ENCODE results near the gene LBP. TPM values are rescaled to one million over a fixed set of nuclear protein-coding genes. Genes with fewer than 3 reads are reported as not detected.
"Not testable (repeated sequence)": the region's sequence is repeated elsewhere in the genome, so short reads cannot be mapped to it uniquely, and the experiment has no call there.

Gene LBP
- total RNA-seq, 3 donors from 2014 or later: 0.14 to 0.34 TPM; not detected in 1

DNA sequence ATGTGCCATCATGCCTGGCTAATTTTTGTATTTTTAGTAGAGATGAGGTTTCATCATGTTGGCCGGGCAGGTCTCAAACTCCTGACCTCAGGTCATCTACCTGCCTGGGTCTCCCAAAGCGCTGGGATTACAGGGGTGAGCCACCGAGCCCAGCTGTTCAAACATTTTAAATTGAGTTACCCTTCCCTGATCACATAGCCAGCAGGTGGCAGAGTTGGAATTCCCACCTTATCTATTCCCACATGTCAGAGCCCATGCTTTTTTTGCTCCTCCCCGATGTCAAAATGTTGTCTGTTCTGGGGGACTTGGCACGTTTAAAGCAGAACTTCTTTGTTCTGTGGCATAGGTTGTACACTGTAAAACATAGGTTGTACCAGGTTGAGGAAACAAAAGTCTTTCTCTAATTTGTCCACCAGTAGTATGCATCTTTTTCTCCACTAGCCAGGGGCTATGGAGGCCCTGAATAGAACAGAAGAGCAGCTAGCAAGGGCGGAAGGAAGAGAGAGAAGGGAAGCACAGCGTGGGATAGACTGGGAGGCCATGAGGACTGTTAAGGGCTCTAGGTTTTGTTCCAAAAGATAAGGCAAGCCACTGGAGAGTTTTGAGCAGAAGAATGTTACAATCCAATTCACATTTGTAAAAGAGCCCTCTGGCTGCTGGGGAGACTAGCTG lies 7.3 kb upstream of the LBP start:
- ATAC-seq (no peak), DNase-seq (peak in 1 of 3 donors; percentile 27)
- intact Hi-C loops (cut with DNase I, micrococcal nuclease): no loop called here
- no peak overlapping the region for H3K4me3 ChIP-seq
- TF ChIP-seq, protein P1, sequence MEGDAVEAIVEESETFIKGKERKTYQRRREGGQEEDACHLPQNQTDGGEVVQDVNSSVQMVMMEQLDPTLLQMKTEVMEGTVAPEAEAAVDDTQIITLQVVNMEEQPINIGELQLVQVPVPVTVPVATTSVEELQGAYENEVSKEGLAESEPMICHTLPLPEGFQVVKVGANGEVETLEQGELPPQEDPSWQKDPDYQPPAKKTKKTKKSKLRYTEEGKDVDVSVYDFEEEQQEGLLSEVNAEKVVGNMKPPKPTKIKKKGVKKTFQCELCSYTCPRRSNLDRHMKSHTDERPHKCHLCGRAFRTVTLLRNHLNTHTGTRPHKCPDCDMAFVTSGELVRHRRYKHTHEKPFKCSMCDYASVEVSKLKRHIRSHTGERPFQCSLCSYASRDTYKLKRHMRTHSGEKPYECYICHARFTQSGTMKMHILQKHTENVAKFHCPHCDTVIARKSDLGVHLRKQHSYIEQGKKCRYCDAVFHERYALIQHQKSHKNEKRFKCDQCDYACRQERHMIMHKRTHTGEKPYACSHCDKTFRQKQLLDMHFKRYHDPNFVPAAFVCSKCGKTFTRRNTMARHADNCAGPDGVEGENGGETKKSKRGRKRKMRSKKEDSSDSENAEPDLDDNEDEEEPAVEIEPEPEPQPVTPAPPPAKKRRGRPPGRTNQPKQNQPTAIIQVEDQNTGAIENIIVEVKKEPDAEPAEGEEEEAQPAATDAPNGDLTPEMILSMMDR (IDR thresholded peaks at IDR 0.05): no peak
- no peaks in the 10 kb centered on the region for H3K36me3 ChIP-seq (ENCODE audit: low read depth)
- peaks cover 6% of the 10 kb centered on the region for H3K9me3 ChIP-seq
- no peaks in the 10 kb centered on the region for H3K4me1 ChIP-seq (ENCODE audit: low read depth)

DNA sequence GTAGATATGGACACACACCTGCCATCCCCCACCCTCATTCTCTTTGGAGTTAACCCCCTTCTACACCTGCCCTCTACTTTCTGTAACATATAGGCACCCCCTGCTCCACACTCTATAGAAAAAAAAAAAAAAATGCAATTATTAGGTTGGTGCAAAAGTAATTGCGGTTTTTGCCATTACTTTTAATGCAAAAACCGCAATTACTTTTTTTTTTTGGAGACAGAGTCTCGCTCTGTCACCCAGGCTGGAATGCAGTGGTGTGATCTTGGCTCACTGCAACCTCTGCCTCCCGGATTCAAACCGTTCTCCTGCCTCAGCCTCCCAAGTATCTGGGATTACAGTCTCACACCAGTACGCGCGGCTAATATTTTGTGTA lies 6.8 kb upstream of the LBP start:
- H3K36me3 ChIP-seq (ENCODE audit: low read depth); intact Hi-C loops (cut with DNase I, micrococcal nuclease); H3K4me1 ChIP-seq (ENCODE audit: low read depth); ATAC-seq; H3K9me3 ChIP-seq; H3K4me3 ChIP-seq; DNase-seq: not testable (repeated sequence)

GRCh38 chr20:38339997-38340396 lies 6.3 kb upstream of the LBP start:
- Histone ChIP-seq H3K4me1 (ENCODE audit: low read depth) (no peaks in the 10 kb centered on the region), H3K4me3 (no peak overlapping the region), H3K9me3 (peaks cover 6% of the 10 kb centered on the region), H3K36me3 (ENCODE audit: low read depth) (no peaks in the 10 kb centered on the region)
- no peak for ATAC-seq
- intact Hi-C loops (cut with DNase I, micrococcal nuclease): no loop called here
- DNase-seq: no peak
- TF ChIP-seq, protein P1 (IDR thresholded peaks at IDR 0.05): no peak

DNA sequence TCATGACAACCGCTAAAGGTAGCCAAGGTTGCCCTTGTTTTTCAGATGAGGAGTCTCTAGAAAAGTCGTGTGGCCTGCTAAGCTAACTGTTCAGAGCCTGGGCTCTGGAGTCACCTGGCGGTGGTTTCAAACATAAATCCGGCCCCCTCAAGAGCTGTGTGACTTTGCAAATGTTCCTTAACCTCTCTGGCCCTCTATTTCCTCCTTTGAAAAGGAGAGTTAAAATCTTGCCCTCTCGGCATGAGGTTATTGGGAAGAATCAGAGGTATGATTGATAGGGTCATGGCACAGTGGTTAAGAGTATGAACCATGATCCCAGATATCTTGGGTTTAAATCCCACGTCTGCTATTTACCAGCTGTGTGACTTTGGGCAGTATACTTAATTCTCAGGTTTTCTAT lies 5.6 kb upstream of the LBP start:
- DNase-seq (no peak), ATAC-seq (no peak)
- Histone ChIP-seq H3K4me3 (no peak overlapping the region), H3K36me3 (ENCODE audit: low read depth) (no peaks in the 10 kb centered on the region), H3K9me3 (peaks cover 6% of the 10 kb centered on the region), H3K4me1 (ENCODE audit: low read depth) (no peaks in the 10 kb centered on the region)
- intact Hi-C loops (cut with DNase I, micrococcal nuclease): no loop called here
- TF ChIP-seq, protein P1 (IDR thresholded peaks at IDR 0.05): no peak

GRCh38 chr20:38342216-38342615 lies 4.1 kb upstream of the LBP start:
- TF ChIP-seq, protein P1 (IDR thresholded peaks at IDR 0.05): no peak
- no peak for DNase-seq

GRCh38 chr20:38342713-38343310 lies 3.5 kb upstream of the LBP start:
- no peak for DNase-seq

More at GRCh38 chr20:38342216-38342615, 4.1 kb upstream of the LBP start:
- intact Hi-C loops (cut with DNase I, micrococcal nuclease): no loop called here
- Histone ChIP-seq H3K36me3 (ENCODE audit: low read depth) (no peaks in the 10 kb centered on the region), H3K4me1 (ENCODE audit: low read depth) (no peaks in the 10 kb centered on the region), H3K9me3 (peaks cover 6% of the 10 kb centered on the region), H3K4me3 (no peak overlapping the region)
- ATAC-seq: no peak

More at GRCh38 chr20:38342713-38343310, 3.5 kb upstream of the LBP start:
- TF ChIP-seq, protein P1 (IDR thresholded peaks at IDR 0.05): no peak
- Histone ChIP-seq H3K4me1 (ENCODE audit: low read depth) (no peaks in the 10 kb centered on the region), H3K36me3 (ENCODE audit: low read depth) (no peaks in the 10 kb centered on the region), H3K9me3 (peaks cover 4% of the 10 kb centered on the region), H3K4me3 (no peak overlapping the region)
- peak; percentile 36 for ATAC-seq
- intact Hi-C loops (cut with DNase I, micrococcal nuclease): no loop called here

All from mucosa of descending colon (tissue), 3 donors.